Lower leg skin (tissue), 3 donors: ENCODE measurements around the gene PERM1.

Experiments
- POLR2A ChIP-seq, 2 donors: fragments of 450-650 bp; IDR thresholded peaks; one replicate each; pipeline ENCODE4 v1.6.1; 2016 to 2017; ENCODE audit warnings: antibody characterized with exemption in 2 of 2, mild to moderate bottlenecking in 1 of 2, moderate library complexity in 1 of 2
- TF ChIP-seq, protein P1 (sequence below), 3 donors: fragments of 450-650 bp; IDR thresholded peaks; one replicate each; pipeline ENCODE4 v1.5.1; 2016; ENCODE audit warnings: antibody characterized with exemption in 3 of 3, mild to moderate bottlenecking in 3 of 3, moderate library complexity in 2 of 3

DNA sequence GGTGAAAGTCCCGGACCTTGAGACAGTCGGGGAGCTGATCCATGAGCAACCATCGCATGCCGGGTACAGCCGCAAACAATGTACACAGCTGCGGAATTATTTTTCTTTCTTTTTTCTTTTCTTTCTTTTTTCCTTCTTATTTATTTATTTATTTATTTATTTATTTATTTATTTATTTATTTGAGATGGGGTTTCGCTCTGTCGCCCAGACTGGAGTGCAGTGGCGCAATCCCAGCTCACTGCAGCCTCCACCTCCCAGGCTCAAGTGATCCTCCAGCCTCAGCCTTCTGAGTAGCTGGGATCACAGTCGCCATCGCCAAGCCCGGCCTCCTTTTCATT is 2.6 kb upstream of the PERM1 start:
- TF ChIP-seq, protein P1, sequence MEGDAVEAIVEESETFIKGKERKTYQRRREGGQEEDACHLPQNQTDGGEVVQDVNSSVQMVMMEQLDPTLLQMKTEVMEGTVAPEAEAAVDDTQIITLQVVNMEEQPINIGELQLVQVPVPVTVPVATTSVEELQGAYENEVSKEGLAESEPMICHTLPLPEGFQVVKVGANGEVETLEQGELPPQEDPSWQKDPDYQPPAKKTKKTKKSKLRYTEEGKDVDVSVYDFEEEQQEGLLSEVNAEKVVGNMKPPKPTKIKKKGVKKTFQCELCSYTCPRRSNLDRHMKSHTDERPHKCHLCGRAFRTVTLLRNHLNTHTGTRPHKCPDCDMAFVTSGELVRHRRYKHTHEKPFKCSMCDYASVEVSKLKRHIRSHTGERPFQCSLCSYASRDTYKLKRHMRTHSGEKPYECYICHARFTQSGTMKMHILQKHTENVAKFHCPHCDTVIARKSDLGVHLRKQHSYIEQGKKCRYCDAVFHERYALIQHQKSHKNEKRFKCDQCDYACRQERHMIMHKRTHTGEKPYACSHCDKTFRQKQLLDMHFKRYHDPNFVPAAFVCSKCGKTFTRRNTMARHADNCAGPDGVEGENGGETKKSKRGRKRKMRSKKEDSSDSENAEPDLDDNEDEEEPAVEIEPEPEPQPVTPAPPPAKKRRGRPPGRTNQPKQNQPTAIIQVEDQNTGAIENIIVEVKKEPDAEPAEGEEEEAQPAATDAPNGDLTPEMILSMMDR (IDR thresholded peaks at IDR 0.05) = no peak
- no peak for TF ChIP-seq POLR2A (IDR thresholded peaks at IDR 0.05)
